ENCODE data around the gene NCAPG2.

DNA sequence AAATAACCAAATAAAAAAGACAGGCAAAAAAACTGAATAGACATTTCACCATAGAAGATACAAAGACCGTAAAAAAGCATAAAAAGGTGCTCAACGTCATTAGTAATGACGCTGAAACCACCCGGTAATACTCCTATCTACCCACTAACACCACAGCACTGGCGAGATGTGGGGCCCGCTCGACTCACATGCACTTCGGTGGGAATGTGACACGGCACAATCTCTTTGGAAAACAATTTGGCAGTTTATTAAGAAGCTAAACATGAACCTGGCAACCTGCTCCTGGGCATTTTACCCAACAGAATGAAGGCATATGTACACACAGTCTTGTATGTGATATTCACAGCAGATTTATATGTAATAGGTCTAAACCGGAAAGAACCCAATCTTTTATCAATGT is 42.8 kb upstream of the NCAPG2 start:
- TF ChIP-seq EZH2 (IDR thresholded peaks at IDR 0.05; ENCODE audit: insufficient read depth, poor library complexity, severe bottlenecking) (no peak), EZH2phosphoT487 (IDR thresholded peaks at IDR 0.05; ENCODE audit: insufficient read depth, low read depth) (no peak)
